KG1 (cell line): Measurements from ENCODE around the gene CYP21A2.
"Not testable (repeated sequence)": the region's sequence is repeated elsewhere in the genome, so short reads cannot be mapped to it uniquely, and the experiment has no call there.

ENCODE experiments used
- DNase-seq: peaks from one replicate; lab custom pipeline; 2025; lab: John Stamatoyannopoulos, UW

Gene CYP21A2

GRCh38 chr6:32037598-32038524 is at the start of gene CYP21A2:
CYP21A2 (plus strand) TSS chr6:32038415; CDS start chr6:32038423, 8 bp downstream.
- not testable (repeated sequence) for DNase-seq

GRCh38 chr6:31989363-31989762 is 48.9 kb upstream of the CYP21A2 start:
- not testable (repeated sequence) for DNase-seq

- DNase-seq = not testable (repeated sequence)
These were observed 43.8 kb upstream of the CYP21A2 start for GRCh38 chr6:31994421-31994820.

GRCh38 chr6:31996385-31996784 is 41.8 kb upstream of the CYP21A2 start:
- not testable (repeated sequence) for DNase-seq

GRCh38 chr6:32002546-32003268 is 35.5 kb upstream of the CYP21A2 start:
- DNase-seq = not testable (repeated sequence)

GRCh38 chr6:32003301-32003700 is 34.9 kb upstream of the CYP21A2 start:
- not testable (repeated sequence) for DNase-seq

GRCh38 chr6:32004393-32004792 is 33.8 kb upstream of the CYP21A2 start:
- DNase-seq = not testable (repeated sequence)

GRCh38 chr6:32004864-32005537 is 33.2 kb upstream of the CYP21A2 start:
- not testable (repeated sequence) for DNase-seq

GRCh38 chr6:32005538-32005880 is 32.7 kb upstream of the CYP21A2 start:
- not testable (repeated sequence) for DNase-seq

- not testable (repeated sequence) for DNase-seq
These were observed 32.2 kb upstream of the CYP21A2 start for GRCh38 chr6:32005991-32006529.

- DNase-seq = not testable (repeated sequence)
These were observed 31.1 kb upstream of the CYP21A2 start for GRCh38 chr6:32007086-32007485.

GRCh38 chr6:32008037-32008436 is 30.2 kb upstream of the CYP21A2 start:
- DNase-seq = not testable (repeated sequence)

GRCh38 chr6:32008616-32009015 is 29.6 kb upstream of the CYP21A2 start:
- not testable (repeated sequence) for DNase-seq

- DNase-seq = not testable (repeated sequence)
These were observed 28.7 kb upstream of the CYP21A2 start for GRCh38 chr6:32009537-32009936.

GRCh38 chr6:32010856-32011530 is 27.2 kb upstream of the CYP21A2 start:
- not testable (repeated sequence) for DNase-seq

- DNase-seq = not testable (repeated sequence)
These were observed 25.1 kb upstream of the CYP21A2 start for GRCh38 chr6:32012941-32013617.

- DNase-seq = not testable (repeated sequence)
These were observed 24.5 kb upstream of the CYP21A2 start for GRCh38 chr6:32013738-32014137.

GRCh38 chr6:32014547-32014946 is 23.7 kb upstream of the CYP21A2 start, which contains the start of gene C4B:
C4B (plus strand) TSS chr6:32014795; CDS start chr6:32014846, 51 bp downstream.
- DNase-seq = not testable (repeated sequence)

- not testable (repeated sequence) for DNase-seq
These were observed 16.1 kb upstream of the CYP21A2 start for GRCh38 chr6:32022100-32022499.

- DNase-seq = not testable (repeated sequence)
These were observed 9.6 kb upstream of the CYP21A2 start for GRCh38 chr6:32028631-32029030.

- DNase-seq = not testable (repeated sequence)
These were observed 8.7 kb upstream of the CYP21A2 start for GRCh38 chr6:32029553-32029952.
